ENCODE results near the gene ATP7A. TPM values are rescaled to one million over a fixed set of nuclear protein-coding genes. Genes with fewer than 3 reads are reported as not detected.

ATP7A gene
- total RNA-seq, 2 donors from 2014 or later = 6.3 to 7.5 TPM

GRCh38 chrX:77922787-77923186 is 12.3 kb downstream of the ATP7A start:
- DNase-seq (ENCODE audit: low spot score) = no peak
- Histone ChIP-seq H3K4me1 (peaks cover 0 to 11% of the 10 kb centered on the region in 2 donors), H3K36me3 (no peaks in the 10 kb centered on the region), H3K27ac (no peak overlapping the region), H3K9me3 (no peaks in the 10 kb centered on the region), H3K4me3 (no peak overlapping the region), H3K27me3 (no peaks in the 10 kb centered on the region)
- no peak for TF ChIP-seq CTCF (IDR thresholded peaks at IDR 0.05)

- no peak for TF ChIP-seq CTCF (IDR thresholded peaks at IDR 0.05)
- no peaks in the 10 kb centered on the region for H3K9me3 ChIP-seq
- H3K27ac ChIP-seq = no peak overlapping the region
- H3K4me3 ChIP-seq = no peak overlapping the region
- no peaks in the 10 kb centered on the region for H3K36me3 ChIP-seq
- no peak for DNase-seq (ENCODE audit: low spot score)
- H3K4me1 ChIP-seq = peaks cover 0 to 4% of the 10 kb centered on the region in 2 donors
- H3K27me3 ChIP-seq = no peaks in the 10 kb centered on the region
These were observed 13.9 kb downstream of the ATP7A start for GRCh38 chrX:77924320-77924859.

- no peaks in the 10 kb centered on the region for H3K27me3 ChIP-seq
- H3K9me3 ChIP-seq = no peaks in the 10 kb centered on the region
- H3K4me1 ChIP-seq = peaks cover 0 to 4% of the 10 kb centered on the region in 2 donors
- no peak for DNase-seq (ENCODE audit: low spot score)
- H3K27ac ChIP-seq = no peak overlapping the region
- H3K36me3 ChIP-seq = no peaks in the 10 kb centered on the region
- no peak overlapping the region for H3K4me3 ChIP-seq
- no peak for TF ChIP-seq CTCF (IDR thresholded peaks at IDR 0.05)
These were observed 15.3 kb downstream of the ATP7A start for GRCh38 chrX:77925764-77926163.

- no peak for DNase-seq (ENCODE audit: low spot score)
- Histone ChIP-seq H3K4me1 (peaks cover 0 to under 1% of the 10 kb centered on the region in 2 donors), H3K27ac (no peak overlapping the region), H3K27me3 (no peaks in the 10 kb centered on the region), H3K9me3 (no peaks in the 10 kb centered on the region), H3K36me3 (no peaks in the 10 kb centered on the region), H3K4me3 (no peak overlapping the region)
- no peak for TF ChIP-seq CTCF (IDR thresholded peaks at IDR 0.05)
These were observed 20.1 kb downstream of the ATP7A start for GRCh38 chrX:77930581-77930980.

- Histone ChIP-seq H3K4me3 (no peak overlapping the region), H3K27ac (no peak overlapping the region), H3K9me3 (no peaks in the 10 kb centered on the region), H3K27me3 (no peaks in the 10 kb centered on the region), H3K36me3 (no peaks in the 10 kb centered on the region), H3K4me1 (no peaks in the 10 kb centered on the region)
- DNase-seq (ENCODE audit: low spot score) = no peak
- no peak for TF ChIP-seq CTCF (IDR thresholded peaks at IDR 0.05)
These were observed 25.4 kb downstream of the ATP7A start for GRCh38 chrX:77935886-77936285.

GRCh38 chrX:77936299-77936698 is 25.8 kb downstream of the ATP7A start:
- no peaks in the 10 kb centered on the region for H3K27me3 ChIP-seq
- no peak overlapping the region for H3K27ac ChIP-seq
- H3K4me1 ChIP-seq = no peaks in the 10 kb centered on the region
- H3K36me3 ChIP-seq = no peaks in the 10 kb centered on the region
- H3K9me3 ChIP-seq = no peaks in the 10 kb centered on the region
- TF ChIP-seq CTCF (IDR thresholded peaks at IDR 0.05) = no peak
- H3K4me3 ChIP-seq = no peak overlapping the region
- DNase-seq (ENCODE audit: low spot score) = no peak
